Stimulated activated naive B cell treated with anti-CD40 and anti-IgM and Interleukin-4, amounts not matched to agents 10 μg/mL and 1 μg/mL and 100 μg/mL, for 72 hours (primary cell): ENCODE measurements around the gene C1orf52.
"Not testable (repeated sequence)": the region's sequence is repeated elsewhere in the genome, so short reads cannot be mapped to it uniquely, and the experiment has no call there.

Experiments
- ATAC-seq, 2 donors: fragments of 150-1000 bp; cut with Tn5 transposase; replicated peaks; 2 replicates each; pipeline ENCODE4 v1.10.0; 2021; ENCODE audit warnings: moderate library complexity in 1 of 2
- DNase-seq: peaks from one replicate; pipeline ENCODE4 v3.0.0; 2021
- H3K27ac Mint-ChIP-seq: one replicate; pipeline ENCODE4 v1.8.0; 2022; ENCODE audit warnings: mild to moderate bottlenecking, mixed read lengths
- H3K27me3 Mint-ChIP-seq, 2 donors: one replicate each; pipeline ENCODE4 v1.8.0; 2022; ENCODE audit warnings: mixed read lengths in 2 of 2
- H3K36me3 Mint-ChIP-seq, 2 donors: one replicate each; pipeline ENCODE4 v1.8.0; 2022; ENCODE audit warnings: mixed read lengths in 2 of 2, mild to moderate bottlenecking in 1 of 2
- H3K4me1 Mint-ChIP-seq, 2 donors: one replicate each; pipeline ENCODE4 v1.8.0; 2022; ENCODE audit warnings: mixed read lengths in 2 of 2, mild to moderate bottlenecking in 1 of 2
- H3K4me3 Mint-ChIP-seq, 2 donors: one replicate each; pipeline ENCODE4 v1.8.0; 2022; ENCODE audit warnings: mild to moderate bottlenecking in 2 of 2, mixed read lengths in 2 of 2, moderate library complexity in 1 of 2
- H3K9me3 Mint-ChIP-seq, 2 donors: one replicate each; pipeline ENCODE4 v1.8.0; 2022; ENCODE audit warnings: mixed read lengths in 2 of 2, mild to moderate bottlenecking in 1 of 2

Gene C1orf52

DNA sequence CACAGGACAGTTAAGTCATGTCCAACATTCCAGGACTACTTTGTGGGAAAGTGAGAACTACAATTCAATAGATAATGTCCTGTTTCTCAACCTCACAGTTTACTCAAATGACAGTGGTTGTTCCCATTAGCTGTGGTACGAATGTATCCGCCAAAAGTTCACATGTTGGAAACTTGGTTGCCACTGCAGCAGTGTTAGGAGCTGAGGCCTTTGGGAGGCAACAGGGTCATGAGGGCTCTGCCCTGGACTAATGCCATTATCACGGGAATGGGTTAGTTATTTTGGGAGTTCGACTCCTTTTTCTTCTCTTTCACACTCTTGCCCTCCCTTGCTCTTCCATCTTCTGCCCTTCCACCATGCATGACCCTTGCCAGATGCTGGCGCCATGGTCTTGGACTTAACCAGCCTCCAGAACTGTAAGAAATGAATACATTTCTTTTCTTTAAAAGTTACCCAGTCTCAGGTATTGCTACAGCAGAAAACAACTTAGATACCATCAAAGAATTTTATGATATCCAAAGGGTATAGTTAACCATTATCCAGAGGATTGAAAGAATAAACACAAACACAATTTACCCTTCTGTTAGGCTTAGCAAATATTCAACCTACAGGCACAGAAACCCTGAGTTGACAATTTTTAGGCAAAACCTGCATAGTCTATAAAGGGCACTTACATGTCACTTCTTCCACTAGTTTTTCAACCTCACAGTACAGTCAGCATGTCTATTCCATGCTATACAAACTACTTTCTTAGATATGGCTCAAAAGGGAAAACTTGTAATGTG is 9.5 kb upstream of the C1orf52 start:
- Mint-ChIP-seq H3K4me1 (peaks cover 29 to 33% of the 10 kb centered on the region in 2 donors), H3K36me3 (peaks cover 27 to 47% of the 10 kb centered on the region in 2 donors), H3K27ac (no peak overlapping the region), H3K4me3 (no peak overlapping the region), H3K9me3 (no peaks in the 10 kb centered on the region), H3K27me3 (no peaks in the 10 kb centered on the region)
- DNase-seq (no peak), ATAC-seq (no peak)

DNA sequence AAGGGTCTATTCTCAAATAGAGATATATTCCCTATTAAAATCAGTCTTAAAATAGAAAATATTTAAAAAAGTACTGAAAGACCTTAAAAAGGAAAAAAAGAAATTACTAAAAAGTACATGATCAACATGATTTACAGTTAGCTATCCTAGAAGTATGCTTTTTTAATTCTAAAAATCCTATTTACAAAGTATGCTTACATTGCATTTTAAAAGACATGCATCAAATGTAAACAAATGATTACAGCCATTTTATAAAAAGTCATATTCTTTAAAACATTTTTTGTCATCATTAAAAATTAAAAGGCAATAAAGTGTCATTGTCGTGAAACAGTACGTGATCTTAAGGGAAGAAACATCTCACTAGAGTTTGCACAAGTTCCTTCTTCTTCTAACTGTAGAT is 7.9 kb upstream of the C1orf52 start:
- Mint-ChIP-seq H3K9me3 (no peaks in the 10 kb centered on the region), H3K4me1 (peaks cover 17 to 21% of the 10 kb centered on the region in 2 donors), H3K27ac (no peak overlapping the region), H3K27me3 (no peaks in the 10 kb centered on the region), H3K36me3 (peaks cover 23 to 43% of the 10 kb centered on the region in 2 donors), H3K4me3 (no peak overlapping the region)
- no peak for DNase-seq
- ATAC-seq, result no peak

GRCh38 chr1:85264150-85264549 is 4.7 kb upstream of the C1orf52 start:
- ATAC-seq (no peak), DNase-seq (no peak)
- no peak overlapping the region for H3K27ac Mint-ChIP-seq
- H3K36me3 Mint-ChIP-seq, result peaks cover 25 to 31% of the 10 kb centered on the region in 2 donors
- peaks cover 9 to 21% of the 10 kb centered on the region in 2 donors for H3K4me1 Mint-ChIP-seq
- H3K27me3 Mint-ChIP-seq, result no peaks in the 10 kb centered on the region
- no peak overlapping the region for H3K4me3 Mint-ChIP-seq
- H3K9me3 Mint-ChIP-seq, result peaks cover 0 to 4% of the 10 kb centered on the region in 2 donors

DNA sequence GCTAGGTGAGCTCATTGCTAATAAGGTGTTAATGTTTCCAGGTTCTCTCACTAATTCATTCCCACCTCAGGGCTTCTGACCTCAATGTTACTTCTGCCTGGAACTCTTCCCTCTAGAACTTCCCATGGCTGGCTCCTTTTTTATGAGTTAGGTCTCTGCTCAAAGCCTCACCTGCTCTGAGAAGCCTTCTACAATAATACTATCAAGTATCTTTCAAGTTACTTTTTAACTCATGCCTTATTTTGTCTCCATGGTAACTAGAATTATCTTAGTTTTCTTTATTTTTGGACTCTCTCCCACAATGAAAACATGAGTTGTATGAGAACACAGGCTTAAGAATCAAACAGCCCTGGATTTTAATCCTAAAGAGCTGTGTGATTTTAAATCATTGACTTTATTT is 3.5 kb upstream of the C1orf52 start:
- peaks cover 0 to 4% of the 10 kb centered on the region in 2 donors for H3K9me3 Mint-ChIP-seq
- DNase-seq (no peak), ATAC-seq (no peak)
- H3K4me3 Mint-ChIP-seq, result no peak overlapping the region
- no peak overlapping the region for H3K27ac Mint-ChIP-seq
- peaks cover 10 to 27% of the 10 kb centered on the region in 2 donors for H3K4me1 Mint-ChIP-seq
- H3K36me3 Mint-ChIP-seq, result peaks cover 21 to 31% of the 10 kb centered on the region in 2 donors
- no peaks in the 10 kb centered on the region for H3K27me3 Mint-ChIP-seq

GRCh38 chr1:85259912-85260274 is 431 bp upstream of the C1orf52 start:
- H3K36me3 Mint-ChIP-seq, result peaks cover 32 to 37% of the 10 kb centered on the region in 2 donors
- peaks cover 17 to 39% of the 10 kb centered on the region in 2 donors for H3K4me1 Mint-ChIP-seq
- peak overlapping the region; percentile 98 to 100 for H3K4me3 Mint-ChIP-seq
- peaks cover 0 to 4% of the 10 kb centered on the region in 2 donors for H3K9me3 Mint-ChIP-seq
- peak overlapping the region; percentile 79 for H3K27ac Mint-ChIP-seq
- DNase-seq (no peak), ATAC-seq (no peak)
- no peaks in the 10 kb centered on the region for H3K27me3 Mint-ChIP-seq

- ATAC-seq, result no peak
- no peak for DNase-seq
- Mint-ChIP-seq H3K9me3 (peaks cover 0 to 4% of the 10 kb centered on the region in 2 donors), H3K27me3 (no peaks in the 10 kb centered on the region), H3K36me3 (peaks cover 24 to 35% of the 10 kb centered on the region in 2 donors), H3K27ac (peak overlapping the region; percentile 98), H3K4me1 (peaks cover 14 to 31% of the 10 kb centered on the region in 2 donors), H3K4me3 (peak overlapping the region; percentile 98 to 100)
Measured at GRCh38 chr1:85258536-85259117, 835 bp downstream of the C1orf52 start.

- DNase-seq, H3K4me1 Mint-ChIP-seq, ATAC-seq, H3K9me3 Mint-ChIP-seq, H3K4me3 Mint-ChIP-seq, H3K27me3 Mint-ChIP-seq, H3K27ac Mint-ChIP-seq: not testable (repeated sequence)
- H3K36me3 Mint-ChIP-seq, result peaks cover 25 to 41% of the 10 kb centered on the region in 2 donors
Measured at GRCh38 chr1:85249042-85249441, 10.4 kb downstream of the C1orf52 start.

DNA sequence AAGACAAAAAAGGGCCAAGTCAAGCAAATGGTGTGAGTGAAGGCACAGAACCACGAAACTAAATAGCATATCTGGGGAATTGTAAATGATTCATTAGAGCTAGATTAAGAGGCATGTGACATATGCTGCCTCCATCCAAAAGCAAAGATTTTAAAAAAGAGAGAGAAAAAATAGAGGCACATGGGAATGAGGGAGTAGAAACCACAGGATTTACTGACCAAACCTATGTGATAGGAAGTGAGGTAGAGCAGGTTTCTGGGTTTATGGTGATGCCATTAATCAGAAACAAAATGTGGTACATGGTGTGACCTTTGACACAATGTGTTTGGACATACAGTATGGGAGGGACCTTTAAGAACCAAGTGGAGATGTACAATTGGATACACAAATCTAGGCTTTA is 13.6 kb downstream of the C1orf52 start:
- no peak for DNase-seq
- Mint-ChIP-seq H3K27me3 (no peaks in the 10 kb centered on the region), H3K27ac (no peak overlapping the region), H3K9me3 (peaks cover 0 to 6% of the 10 kb centered on the region in 2 donors), H3K4me3 (no peak overlapping the region), H3K4me1 (peaks cover 0 to 6% of the 10 kb centered on the region in 2 donors), H3K36me3 (peaks cover 21 to 28% of the 10 kb centered on the region in 2 donors)
- ATAC-seq, result no peak

DNA sequence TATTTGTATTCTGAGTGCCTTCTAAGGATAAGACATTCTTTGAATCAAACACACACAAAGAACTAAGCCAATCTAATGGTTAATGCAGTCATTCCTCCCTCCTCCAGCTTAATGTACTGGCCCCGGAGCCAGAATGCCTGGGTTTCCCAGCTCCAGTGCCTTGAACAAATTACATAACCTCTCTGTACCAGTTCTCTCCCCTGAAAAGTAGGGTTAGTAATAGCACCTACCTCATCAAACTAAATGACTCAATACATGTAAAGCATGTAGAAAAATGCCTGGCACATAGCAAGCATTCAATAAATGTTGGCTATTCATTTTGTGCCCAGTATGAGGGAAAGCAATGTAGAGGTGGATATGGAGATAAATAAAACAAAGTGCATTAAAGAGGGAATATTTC is 14.0 kb downstream of the C1orf52 start:
- H3K27me3 Mint-ChIP-seq, result no peaks in the 10 kb centered on the region
- peaks cover 0 to 8% of the 10 kb centered on the region in 2 donors for H3K4me1 Mint-ChIP-seq
- no peak for DNase-seq
- H3K4me3 Mint-ChIP-seq, result no peak overlapping the region
- peaks cover 18 to 25% of the 10 kb centered on the region in 2 donors for H3K36me3 Mint-ChIP-seq
- H3K9me3 Mint-ChIP-seq, result peaks cover 0 to 6% of the 10 kb centered on the region in 2 donors
- no peak for ATAC-seq
- no peak overlapping the region for H3K27ac Mint-ChIP-seq

DNA sequence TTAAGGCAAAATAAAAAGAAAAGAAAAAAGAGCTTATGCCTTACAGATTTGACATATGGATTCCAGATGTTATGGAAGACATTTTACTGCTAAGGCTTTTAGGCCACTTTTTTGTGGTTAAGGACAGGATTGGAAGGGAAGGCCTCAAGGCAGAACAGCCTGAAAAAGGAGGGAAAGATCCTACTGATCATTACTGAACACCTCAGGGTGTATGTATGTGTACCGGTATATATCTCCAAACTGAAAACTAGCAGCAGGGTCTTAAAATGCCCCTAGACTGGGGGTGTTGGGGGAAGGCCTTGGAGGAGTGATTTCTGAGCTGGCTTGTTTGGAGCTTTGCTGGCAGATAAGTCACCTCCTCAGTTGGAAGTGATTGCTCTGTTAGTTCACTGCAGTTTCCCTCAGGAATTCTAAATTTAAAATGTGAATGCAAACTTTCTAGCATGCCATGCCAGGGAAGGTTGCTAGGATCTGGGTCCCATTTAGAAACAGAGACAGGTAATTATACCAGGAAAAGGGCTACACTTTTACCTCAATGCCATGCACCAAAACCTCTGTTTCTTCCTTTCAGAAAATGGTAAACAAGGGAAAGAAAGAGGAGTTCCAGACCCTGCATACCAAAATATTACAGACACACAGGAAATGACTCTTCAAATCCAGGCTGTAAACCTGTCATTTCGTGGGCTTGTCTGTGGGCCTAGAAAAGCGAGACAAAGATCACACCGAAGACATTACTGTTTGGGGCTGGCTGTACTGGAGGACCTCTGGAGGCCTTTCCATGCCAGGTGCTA is 15.0 kb downstream of the C1orf52 start:
- DNase-seq (no peak), ATAC-seq (no peak)
- H3K9me3 Mint-ChIP-seq, result peaks cover 0 to 2% of the 10 kb centered on the region in 2 donors
- peaks cover 9 to 15% of the 10 kb centered on the region in 2 donors for H3K36me3 Mint-ChIP-seq
- no peak overlapping the region for H3K27ac Mint-ChIP-seq
- H3K27me3 Mint-ChIP-seq, result no peaks in the 10 kb centered on the region
- H3K4me3 Mint-ChIP-seq, result no peak overlapping the region
- H3K4me1 Mint-ChIP-seq, result peaks cover 0 to 10% of the 10 kb centered on the region in 2 donors

DNA sequence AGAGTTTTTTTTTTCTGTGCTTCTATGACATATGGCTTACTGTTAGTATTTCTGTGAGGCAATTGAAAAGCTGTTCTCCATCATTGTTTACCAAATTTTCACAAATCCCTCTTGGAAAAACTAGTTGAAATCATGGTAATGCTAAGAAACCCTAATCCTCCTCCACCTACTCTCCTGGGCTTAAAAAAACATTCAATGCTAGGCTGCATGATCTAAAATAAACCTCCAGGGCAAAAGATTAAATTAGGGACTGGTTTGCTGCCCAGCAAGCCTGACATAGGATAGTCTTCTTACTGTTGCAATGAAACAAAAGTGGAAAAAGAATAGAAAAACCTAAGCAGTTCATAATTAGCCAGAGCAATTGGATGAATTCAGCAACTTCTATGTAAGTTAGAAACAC is 16.1 kb downstream of the C1orf52 start:
- DNase-seq, result no peak
- peaks cover under 1 to 7% of the 10 kb centered on the region in 2 donors for H3K36me3 Mint-ChIP-seq
- H3K27ac Mint-ChIP-seq, result no peak overlapping the region
- peaks cover 0 to 10% of the 10 kb centered on the region in 2 donors for H3K4me1 Mint-ChIP-seq
- H3K4me3 Mint-ChIP-seq, result no peak overlapping the region
- H3K9me3 Mint-ChIP-seq, result no peaks in the 10 kb centered on the region
- no peak for ATAC-seq
- H3K27me3 Mint-ChIP-seq, result no peaks in the 10 kb centered on the region

- Mint-ChIP-seq H3K9me3 (no peaks in the 10 kb centered on the region), H3K27ac (no peak overlapping the region), H3K4me3 (no peak overlapping the region), H3K36me3 (no peaks in the 10 kb centered on the region), H3K4me1 (peaks cover 0 to 10% of the 10 kb centered on the region in 2 donors), H3K27me3 (peaks cover 6 to 8% of the 10 kb centered on the region in 2 donors)
- ATAC-seq (no peak), DNase-seq (no peak)
Measured at GRCh38 chr1:85240643-85241042, 18.8 kb downstream of the C1orf52 start.

DNA sequence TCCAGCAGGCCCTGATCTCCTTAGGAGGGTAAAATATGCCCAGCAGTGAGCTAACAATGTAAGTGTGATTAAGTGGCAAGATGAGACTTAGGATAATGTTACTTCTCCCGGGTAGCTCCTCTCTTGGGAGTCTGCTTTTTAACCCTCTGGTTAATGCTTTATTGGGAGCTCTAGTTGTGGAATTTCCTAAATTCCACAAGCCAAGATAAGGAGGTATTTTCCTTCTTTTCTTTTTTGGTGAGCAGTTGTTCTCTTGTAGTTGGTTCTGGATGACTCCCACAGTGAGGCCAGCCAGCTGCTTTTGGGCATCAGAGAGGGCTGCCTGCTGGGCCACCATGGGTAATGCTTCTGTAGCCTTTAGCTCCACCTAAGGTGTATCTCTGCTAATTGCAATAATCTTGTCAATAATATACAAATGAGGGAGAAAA is 19.3 kb downstream of the C1orf52 start:
- ATAC-seq (peak; percentile 47 to 66), DNase-seq (no peak)
- no peak overlapping the region for H3K4me3 Mint-ChIP-seq
- H3K9me3 Mint-ChIP-seq, result no peaks in the 10 kb centered on the region
- no peak overlapping the region for H3K27ac Mint-ChIP-seq
- no peaks in the 10 kb centered on the region for H3K36me3 Mint-ChIP-seq
- H3K4me1 Mint-ChIP-seq, result peaks cover 0 to 10% of the 10 kb centered on the region in 2 donors
- peaks cover 6 to 8% of the 10 kb centered on the region in 2 donors for H3K27me3 Mint-ChIP-seq

DNA sequence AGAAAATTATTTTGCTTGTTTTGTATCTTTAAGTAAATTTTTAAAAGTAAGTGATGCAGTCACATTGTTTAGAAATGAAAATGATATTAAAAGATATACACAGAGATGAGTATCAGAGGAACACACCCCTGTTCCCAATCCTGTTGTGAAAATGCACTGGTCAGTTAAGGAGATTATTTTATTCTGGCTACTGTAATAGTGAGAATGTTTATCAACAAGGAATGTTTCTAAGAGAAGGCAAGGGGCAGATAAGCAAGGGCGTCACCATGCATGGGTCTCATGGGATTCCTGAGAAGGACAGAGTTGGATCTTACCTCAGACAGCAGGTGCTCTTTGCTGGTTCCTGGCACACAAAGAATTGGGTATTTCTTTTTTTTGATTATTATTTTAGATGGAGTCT is 21.8 kb downstream of the C1orf52 start:
- no peak overlapping the region for H3K4me3 Mint-ChIP-seq
- no peak overlapping the region for H3K27ac Mint-ChIP-seq
- H3K36me3 Mint-ChIP-seq, result no peaks in the 10 kb centered on the region
- no peaks in the 10 kb centered on the region for H3K9me3 Mint-ChIP-seq
- ATAC-seq, result no peak
- DNase-seq, result no peak
- peaks cover 0 to 10% of the 10 kb centered on the region in 2 donors for H3K4me1 Mint-ChIP-seq
- peaks cover 6 to 8% of the 10 kb centered on the region in 2 donors for H3K27me3 Mint-ChIP-seq
